ENCODE results near the gene PRKAR1A.
A peak's percentile ranks its signal among the peaks of the same experiment; 100 is the strongest.

Gene PRKAR1A

DNA sequence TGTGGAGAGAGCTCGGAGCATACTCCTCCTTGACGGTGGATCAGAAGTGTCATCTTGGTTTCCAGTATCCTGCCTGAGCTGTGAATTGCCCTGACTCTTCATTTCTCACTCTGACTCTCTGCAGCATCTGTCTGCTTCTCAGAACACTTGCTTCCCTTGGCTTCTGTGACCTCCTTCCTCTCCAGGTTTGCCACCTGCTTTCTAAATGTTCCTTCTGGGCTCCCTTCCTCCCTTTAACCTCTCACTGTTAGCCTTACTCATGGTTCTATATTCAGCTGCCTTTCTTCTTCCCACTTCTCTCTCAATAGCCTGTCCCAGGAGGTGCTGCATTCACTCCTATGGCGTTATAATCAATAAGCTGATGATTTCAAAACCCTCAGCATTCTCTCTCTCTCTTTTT lies 11.2 kb upstream of the PRKAR1A start:
- no peak overlapping the region for H3K27ac ChIP-seq (replicated peaks)
- no peak overlapping the region for H3K4me3 ChIP-seq (replicated peaks; ENCODE audit: insufficient read depth, low read length)
- DNase-seq (ENCODE audit: low read depth in 1 of 2, low spot score in 1 of 2), result no peak
- TF ChIP-seq GABPA (IDR thresholded peaks at IDR 0.05; ENCODE audit: low read depth) (no peak), SPI1 (IDR thresholded peaks at IDR 0.05; ENCODE audit: borderline replicate concordance, low read depth) (no peak), POLR2AphosphoS5 (IDR thresholded peaks at IDR 0.05; ENCODE audit: low read depth) (no peak)
- TF ChIP-seq, protein P1, sequence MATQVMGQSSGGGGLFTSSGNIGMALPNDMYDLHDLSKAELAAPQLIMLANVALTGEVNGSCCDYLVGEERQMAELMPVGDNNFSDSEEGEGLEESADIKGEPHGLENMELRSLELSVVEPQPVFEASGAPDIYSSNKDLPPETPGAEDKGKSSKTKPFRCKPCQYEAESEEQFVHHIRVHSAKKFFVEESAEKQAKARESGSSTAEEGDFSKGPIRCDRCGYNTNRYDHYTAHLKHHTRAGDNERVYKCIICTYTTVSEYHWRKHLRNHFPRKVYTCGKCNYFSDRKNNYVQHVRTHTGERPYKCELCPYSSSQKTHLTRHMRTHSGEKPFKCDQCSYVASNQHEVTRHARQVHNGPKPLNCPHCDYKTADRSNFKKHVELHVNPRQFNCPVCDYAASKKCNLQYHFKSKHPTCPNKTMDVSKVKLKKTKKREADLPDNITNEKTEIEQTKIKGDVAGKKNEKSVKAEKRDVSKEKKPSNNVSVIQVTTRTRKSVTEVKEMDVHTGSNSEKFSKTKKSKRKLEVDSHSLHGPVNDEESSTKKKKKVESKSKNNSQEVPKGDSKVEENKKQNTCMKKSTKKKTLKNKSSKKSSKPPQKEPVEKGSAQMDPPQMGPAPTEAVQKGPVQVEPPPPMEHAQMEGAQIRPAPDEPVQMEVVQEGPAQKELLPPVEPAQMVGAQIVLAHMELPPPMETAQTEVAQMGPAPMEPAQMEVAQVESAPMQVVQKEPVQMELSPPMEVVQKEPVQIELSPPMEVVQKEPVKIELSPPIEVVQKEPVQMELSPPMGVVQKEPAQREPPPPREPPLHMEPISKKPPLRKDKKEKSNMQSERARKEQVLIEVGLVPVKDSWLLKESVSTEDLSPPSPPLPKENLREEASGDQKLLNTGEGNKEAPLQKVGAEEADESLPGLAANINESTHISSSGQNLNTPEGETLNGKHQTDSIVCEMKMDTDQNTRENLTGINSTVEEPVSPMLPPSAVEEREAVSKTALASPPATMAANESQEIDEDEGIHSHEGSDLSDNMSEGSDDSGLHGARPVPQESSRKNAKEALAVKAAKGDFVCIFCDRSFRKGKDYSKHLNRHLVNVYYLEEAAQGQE (IDR thresholded peaks at IDR 0.05; ENCODE audit: insufficient replicate concordance, low read depth), result no peak
- TF ChIP-seq, protein P2, sequence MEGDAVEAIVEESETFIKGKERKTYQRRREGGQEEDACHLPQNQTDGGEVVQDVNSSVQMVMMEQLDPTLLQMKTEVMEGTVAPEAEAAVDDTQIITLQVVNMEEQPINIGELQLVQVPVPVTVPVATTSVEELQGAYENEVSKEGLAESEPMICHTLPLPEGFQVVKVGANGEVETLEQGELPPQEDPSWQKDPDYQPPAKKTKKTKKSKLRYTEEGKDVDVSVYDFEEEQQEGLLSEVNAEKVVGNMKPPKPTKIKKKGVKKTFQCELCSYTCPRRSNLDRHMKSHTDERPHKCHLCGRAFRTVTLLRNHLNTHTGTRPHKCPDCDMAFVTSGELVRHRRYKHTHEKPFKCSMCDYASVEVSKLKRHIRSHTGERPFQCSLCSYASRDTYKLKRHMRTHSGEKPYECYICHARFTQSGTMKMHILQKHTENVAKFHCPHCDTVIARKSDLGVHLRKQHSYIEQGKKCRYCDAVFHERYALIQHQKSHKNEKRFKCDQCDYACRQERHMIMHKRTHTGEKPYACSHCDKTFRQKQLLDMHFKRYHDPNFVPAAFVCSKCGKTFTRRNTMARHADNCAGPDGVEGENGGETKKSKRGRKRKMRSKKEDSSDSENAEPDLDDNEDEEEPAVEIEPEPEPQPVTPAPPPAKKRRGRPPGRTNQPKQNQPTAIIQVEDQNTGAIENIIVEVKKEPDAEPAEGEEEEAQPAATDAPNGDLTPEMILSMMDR (IDR thresholded peaks at IDR 0.05; ENCODE audit: insufficient read depth, low read length), result no peak
- no peaks in the 10 kb centered on the region for H3K27me3 ChIP-seq (ENCODE audit: insufficient read depth, poor library complexity, severe bottlenecking)

DNA sequence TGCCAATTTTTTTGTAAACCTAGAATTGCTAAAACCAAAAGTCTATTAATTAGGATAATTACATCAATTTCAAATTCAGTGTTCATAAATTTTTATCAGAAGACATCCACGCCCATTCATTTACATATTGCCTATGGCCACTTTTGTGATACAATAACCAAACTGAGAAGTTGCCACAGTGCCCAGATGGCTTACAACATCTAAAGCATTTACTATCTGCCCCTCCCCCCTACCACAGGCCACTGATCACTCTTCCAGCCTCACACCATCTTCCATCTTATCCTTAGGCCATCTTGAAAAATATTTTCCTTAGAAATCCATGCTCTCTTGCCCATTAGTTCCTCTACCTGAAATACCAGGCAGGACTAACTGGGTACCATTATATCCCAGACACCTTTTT lies 6.3 kb upstream of the PRKAR1A start:
- Histone ChIP-seq H3K27ac (replicated peaks) (no peak overlapping the region), H3K27me3 (ENCODE audit: insufficient read depth, poor library complexity, severe bottlenecking) (no peaks in the 10 kb centered on the region), H3K4me3 (replicated peaks; ENCODE audit: insufficient read depth, low read length) (no peak overlapping the region)
- peak; percentile 43 to 67 for DNase-seq (ENCODE audit: low read depth in 1 of 2, low spot score in 1 of 2)
- TF ChIP-seq GABPA (IDR thresholded peaks at IDR 0.05; ENCODE audit: low read depth), result no peak
- no peak for TF ChIP-seq SPI1 (IDR thresholded peaks at IDR 0.05; ENCODE audit: borderline replicate concordance, low read depth)
- TF ChIP-seq, protein P2 (IDR thresholded peaks at IDR 0.05; ENCODE audit: insufficient read depth, low read length), result no peak
- no peak for TF ChIP-seq POLR2AphosphoS5 (IDR thresholded peaks at IDR 0.05; ENCODE audit: low read depth)
- TF ChIP-seq, protein P1 (IDR thresholded peaks at IDR 0.05; ENCODE audit: insufficient replicate concordance, low read depth), result no peak

DNA sequence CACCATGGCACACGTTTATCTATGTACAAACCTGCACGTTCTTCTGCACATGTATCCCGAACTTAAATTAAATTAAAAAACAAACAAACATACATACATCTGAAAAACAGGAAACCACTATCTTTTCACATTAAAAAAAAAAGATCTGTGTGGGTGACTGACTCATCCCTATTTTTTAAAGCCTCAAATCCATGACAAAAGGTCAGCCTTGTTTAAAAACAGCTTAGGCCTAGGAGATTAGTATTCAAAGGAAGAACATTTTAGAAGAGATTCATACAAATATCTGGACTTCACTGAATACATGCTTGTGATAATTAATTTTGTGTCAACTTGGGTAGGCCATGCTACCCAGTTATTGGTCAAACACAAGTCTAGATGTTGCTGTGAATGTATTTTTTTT lies 4.7 kb upstream of the PRKAR1A start:
- TF ChIP-seq GABPA (IDR thresholded peaks at IDR 0.05; ENCODE audit: low read depth) (no peak), SPI1 (IDR thresholded peaks at IDR 0.05; ENCODE audit: borderline replicate concordance, low read depth) (no peak), POLR2AphosphoS5 (IDR thresholded peaks at IDR 0.05; ENCODE audit: low read depth) (no peak)
- TF ChIP-seq, protein P1 (IDR thresholded peaks at IDR 0.05; ENCODE audit: insufficient replicate concordance, low read depth), result no peak
- TF ChIP-seq, protein P2 (IDR thresholded peaks at IDR 0.05; ENCODE audit: insufficient read depth, low read length), result no peak
- Histone ChIP-seq H3K27ac (replicated peaks) (no peak overlapping the region), H3K4me3 (replicated peaks; ENCODE audit: insufficient read depth, low read length) (no peak overlapping the region), H3K27me3 (ENCODE audit: insufficient read depth, poor library complexity, severe bottlenecking) (no peaks in the 10 kb centered on the region)
- no peak for DNase-seq (ENCODE audit: low read depth in 1 of 2, low spot score in 1 of 2)
